KMS-11 (cell line): Measurements from ENCODE around the gene TMEM269.

Experiments used
- H2AFZ ChIP-seq: fragments of 200-600 bp; sonication (generic); 2 replicates; pipeline ENCODE4 v1.6.1; 2016; ENCODE audit warnings: antibody characterized with exemption, mixed run types, low read depth
- H3K27ac ChIP-seq: fragments of 200-600 bp; sonication (generic); 2 replicates; pipeline ENCODE4 v1.6.1; 2016; ENCODE audit warnings: mild to moderate bottlenecking, mixed run types
- H3K27me3 ChIP-seq: fragments of 200-600 bp; sonication (generic); 2 replicates; pipeline ENCODE4 v1.6.1; 2017; ENCODE audit warnings: mild to moderate bottlenecking, low read depth, mixed run types, moderate library complexity; ENCODE audit not compliant: insufficient read depth
- H3K36me3 ChIP-seq: fragments of 200-600 bp; sonication (generic); 2 replicates; pipeline ENCODE4 v1.6.1; 2017; ENCODE audit warnings: mild to moderate bottlenecking, mixed run types; ENCODE audit not compliant: insufficient read depth
- H3K4me1 ChIP-seq: fragments of 200-600 bp; sonication (generic); 2 replicates; pipeline ENCODE4 v1.6.1; 2016; ENCODE audit warnings: mild to moderate bottlenecking, low read depth, mixed run types; ENCODE audit not compliant: poor library complexity, severe bottlenecking
- H3K4me2 ChIP-seq: fragments of 200-600 bp; sonication (generic); 2 replicates; pipeline ENCODE4 v1.7.0; 2016; ENCODE audit warnings: mild to moderate bottlenecking, mixed run types
- H3K4me3 ChIP-seq: fragments of 200-600 bp; sonication (generic); IDR thresholded peaks from 2 replicates; pipeline ENCODE4 v1.6.1; 2017; ENCODE audit warnings: low read depth, low read length, mixed read lengths; ENCODE audit not compliant: insufficient read depth
- H3K79me2 ChIP-seq: fragments of 200-600 bp; sonication (generic); 2 replicates; pipeline ENCODE4 v1.6.1; 2016; ENCODE audit warnings: low read depth, mixed run types; ENCODE audit not compliant: insufficient read depth
- H3K9ac ChIP-seq: fragments of 200-600 bp; sonication (generic); 2 replicates; pipeline ENCODE4 v1.6.1; 2016; ENCODE audit warnings: mild to moderate bottlenecking, mixed run types
- H4K20me1 ChIP-seq: fragments of 200-600 bp; sonication (generic); 2 replicates; pipeline ENCODE4 v1.6.1; 2016; ENCODE audit warnings: mild to moderate bottlenecking, mixed run types; ENCODE audit not compliant: insufficient read depth
- CTCF ChIP-seq: fragments of 200-600 bp; sonication (generic); conservative IDR thresholded peaks from 2 replicates; pipeline ENCODE4 v1.6.1; 2017; ENCODE audit warnings: low read depth, mild to moderate bottlenecking, antibody characterized with exemption, low read length, moderate library complexity, mixed read lengths

The TMEM269 gene

GRCh38 chr1:42848823-42849537 lies 64.2 kb downstream of the TMEM269 start:
- Histone ChIP-seq H3K4me2 (no peak overlapping the region), H3K36me3 (no peaks in the 10 kb centered on the region), H3K27ac (no peak overlapping the region), H3K9ac (no peak overlapping the region), H3K79me2 (peaks cover 8% of the 10 kb centered on the region; the same call in 1 of the 2 replicates), H2AFZ (no peak overlapping the region), H3K4me3 (no peak overlapping the region), H3K4me1 (peaks cover 13% of the 10 kb centered on the region), H4K20me1 (no peaks in the 10 kb centered on the region), H3K27me3 (no peaks in the 10 kb centered on the region)
- TF ChIP-seq CTCF, result no peak

- no peak for TF ChIP-seq CTCF
- Histone ChIP-seq H3K79me2 (peaks cover 8% of the 10 kb centered on the region; the same call in 1 of the 2 replicates), H3K27ac (no peak overlapping the region), H3K4me2 (no peak overlapping the region), H3K4me3 (no peak overlapping the region), H3K4me1 (peaks cover 13% of the 10 kb centered on the region), H3K27me3 (no peaks in the 10 kb centered on the region), H3K9ac (no peak overlapping the region), H4K20me1 (no peaks in the 10 kb centered on the region), H3K36me3 (no peaks in the 10 kb centered on the region), H2AFZ (no peak overlapping the region)
Observed at GRCh38 chr1:42849944-42850343, 65.2 kb downstream of the TMEM269 start.
